Measurements from ENCODE around the gene RALGPS1. TPM values are rescaled to one million over a fixed set of nuclear protein-coding genes. Genes with fewer than 3 reads are reported as not detected.

The RALGPS1 gene
- polyA plus RNA-seq, 1 of the 3 experiments (the other 2 are of a cell fraction): 3.9 TPM

DNA sequence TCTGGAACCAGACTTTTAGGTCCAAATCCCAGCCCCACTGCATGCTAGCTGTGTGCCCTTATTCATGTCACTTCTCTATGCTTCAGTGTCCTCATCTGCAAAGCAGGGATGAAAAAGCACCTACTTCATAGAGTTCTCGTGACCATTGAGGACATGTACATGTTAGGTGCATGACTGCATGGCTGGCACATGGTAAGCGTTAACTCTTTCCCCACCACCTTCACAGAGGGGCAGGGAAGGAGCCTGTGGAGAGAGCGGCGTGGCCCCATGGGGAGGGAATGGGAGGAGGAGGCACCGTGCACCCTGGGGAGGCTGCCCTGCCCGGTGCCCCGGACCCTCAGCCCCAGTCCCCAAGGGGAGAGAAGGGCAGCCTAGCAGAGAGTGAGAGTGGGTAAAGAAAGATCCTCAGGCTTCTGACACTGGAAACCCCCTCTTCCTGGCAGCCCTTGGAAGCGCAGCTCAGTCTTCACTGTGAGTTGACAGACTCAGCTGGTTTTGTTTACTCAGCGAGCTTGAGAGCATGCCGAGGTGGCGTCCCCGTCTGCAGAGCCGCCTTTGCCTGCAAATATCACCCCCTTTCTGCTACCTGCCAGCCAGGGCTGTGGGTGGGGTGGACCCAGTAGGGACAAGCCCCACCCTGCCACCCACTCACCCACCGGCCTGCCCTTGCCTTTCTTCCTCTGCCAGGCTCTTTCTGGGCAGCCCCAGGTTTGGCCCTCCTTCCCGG is 218.5 kb downstream of the RALGPS1 start:
- Histone ChIP-seq H3K4me1 (ENCODE audit: control insufficient read depth in 1 of 2, insufficient read depth in 2 of 2, low read depth in 1 of 2, low read length in 1 of 2) (peaks cover 14 to 52% of the 10 kb centered on the region in 2 experiments; a peak in 3 of 4 replicates), H3K79me2 (ENCODE audit: insufficient read depth) (no peaks in the 10 kb centered on the region), H3F3A (replicated peaks; ENCODE audit: insufficient read depth) (no peaks in the 10 kb centered on the region), H3K9me2 (no peaks in the 10 kb centered on the region), H4K20me1 (ENCODE audit: insufficient read depth) (no peaks in the 10 kb centered on the region), H3K4me2 (0 out of 2 replicates have a peak overlapping the region, but pooled peaks have one; percentile 39), H3K27me3 (ENCODE audit: insufficient read depth) (no peaks in the 10 kb centered on the region), H2AFZ (ENCODE audit: low read depth) (0 out of 2 replicates have a peak overlapping the region, but pooled peaks have one; percentile 13), H3K36me3 (replicated peaks in 1 of 2; ENCODE audit: control insufficient read depth in 1 of 2, insufficient read depth in 2 of 2, low read length in 1 of 2) (no peaks in the 10 kb centered on the region), H3K9ac (0 out of 2 replicates have a peak overlapping the region, but pooled peaks have one; percentile 12), H3K27ac (ENCODE audit: low read depth in 2 of 2, low read length in 1 of 2) (peak overlapping the region in 1 of 2 experiments; percentile 49; a peak in 2 of 4 replicates), H3K4me3 (ENCODE audit: low read depth in 2 of 2, low read length in 1 of 2) (no peak overlapping the region), H3K9me3 (no peaks in the 10 kb centered on the region)
- POLR2A ChIA-PET: interaction anchor here (0.6 kb wide), 1 partner anchor 25 kb away, joined by 3 read pairs; no protein-coding TSS in a partner anchor
- WGBS (ENCODE audit: low lambda C conversion rate): 88% methylated on average over 8 of the region's 15 CpGs
- CTCF ChIA-PET: interaction anchor here (1.0 to 2.0 kb wide), 2 partner anchors 65 to 193 kb away, joined by 3 to 9 read pairs; no protein-coding TSS in a partner anchor
- no peak for TF ChIP-seq EP300 (IDR thresholded peaks at IDR 0.05; ENCODE audit: borderline replicate concordance in 1 of 2, low read depth in 1 of 2, low read length in 1 of 2)
- TF ChIP-seq, protein P1, sequence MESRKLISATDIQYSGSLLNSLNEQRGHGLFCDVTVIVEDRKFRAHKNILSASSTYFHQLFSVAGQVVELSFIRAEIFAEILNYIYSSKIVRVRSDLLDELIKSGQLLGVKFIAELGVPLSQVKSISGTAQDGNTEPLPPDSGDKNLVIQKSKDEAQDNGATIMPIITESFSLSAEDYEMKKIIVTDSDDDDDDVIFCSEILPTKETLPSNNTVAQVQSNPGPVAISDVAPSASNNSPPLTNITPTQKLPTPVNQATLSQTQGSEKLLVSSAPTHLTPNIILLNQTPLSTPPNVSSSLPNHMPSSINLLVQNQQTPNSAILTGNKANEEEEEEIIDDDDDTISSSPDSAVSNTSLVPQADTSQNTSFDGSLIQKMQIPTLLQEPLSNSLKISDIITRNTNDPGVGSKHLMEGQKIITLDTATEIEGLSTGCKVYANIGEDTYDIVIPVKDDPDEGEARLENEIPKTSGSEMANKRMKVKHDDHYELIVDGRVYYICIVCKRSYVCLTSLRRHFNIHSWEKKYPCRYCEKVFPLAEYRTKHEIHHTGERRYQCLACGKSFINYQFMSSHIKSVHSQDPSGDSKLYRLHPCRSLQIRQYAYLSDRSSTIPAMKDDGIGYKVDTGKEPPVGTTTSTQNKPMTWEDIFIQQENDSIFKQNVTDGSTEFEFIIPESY (IDR thresholded peaks at IDR 0.05; ENCODE audit: borderline replicate concordance, low read depth): no peak
- DNase-seq: no peak

DNA sequence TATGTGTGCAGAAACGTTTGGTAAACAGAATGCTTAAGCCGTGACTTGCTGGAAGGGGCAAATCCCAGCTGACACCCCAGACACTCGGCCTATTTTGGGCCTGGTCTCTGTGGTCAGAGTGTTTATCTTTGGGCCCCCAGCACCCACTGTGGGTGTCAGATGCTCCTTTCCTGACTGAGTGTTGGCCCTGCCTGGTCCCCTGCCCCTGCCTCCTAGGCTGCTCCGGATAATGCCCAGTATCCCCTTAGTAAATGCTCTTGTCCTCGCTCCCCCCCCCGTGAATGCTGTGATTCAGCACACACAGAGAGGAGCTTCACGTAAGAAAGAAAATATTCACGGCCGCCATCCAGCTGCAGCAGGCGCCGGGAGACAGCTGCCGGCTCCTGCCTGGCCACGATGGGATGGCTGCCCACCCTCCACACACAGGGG is 219.2 kb downstream of the RALGPS1 start:
- Histone ChIP-seq H3K27me3 (ENCODE audit: insufficient read depth) (no peaks in the 10 kb centered on the region), H3K36me3 (replicated peaks in 1 of 2; ENCODE audit: control insufficient read depth in 1 of 2, insufficient read depth in 2 of 2, low read length in 1 of 2) (no peaks in the 10 kb centered on the region), H3K4me2 (0 out of 2 replicates have a peak overlapping the region, but pooled peaks have one; percentile 39), H3K9ac (peak overlapping the region; percentile 12; the same call in 1 of the 2 replicates), H3K4me3 (ENCODE audit: low read depth in 2 of 2, low read length in 1 of 2) (no peak overlapping the region), H3K9me3 (no peaks in the 10 kb centered on the region), H3F3A (replicated peaks; ENCODE audit: insufficient read depth) (no peaks in the 10 kb centered on the region), H4K20me1 (ENCODE audit: insufficient read depth) (no peaks in the 10 kb centered on the region), H2AFZ (ENCODE audit: low read depth) (0 out of 2 replicates have a peak overlapping the region, but pooled peaks have one; percentile 13), H3K4me1 (ENCODE audit: control insufficient read depth in 1 of 2, insufficient read depth in 2 of 2, low read depth in 1 of 2, low read length in 1 of 2) (peaks cover 14 to 46% of the 10 kb centered on the region in 2 experiments; a peak in 3 of 4 replicates), H3K9me2 (no peaks in the 10 kb centered on the region), H3K79me2 (ENCODE audit: insufficient read depth) (no peaks in the 10 kb centered on the region), H3K27ac (ENCODE audit: low read depth in 2 of 2, low read length in 1 of 2) (peak overlapping the region in 1 of 2 experiments; percentile 49; a peak in 2 of 4 replicates)
- DNase-seq: no peak
- ChIA-PET CTCF (interaction anchor here (1.0 to 2.0 kb wide), 3 partner anchors 31 to 193 kb away, joined by 3 to 9 read pairs (median 3); no protein-coding TSS in a partner anchor), POLR2A (interaction anchor here (0.6 kb wide), 1 partner anchor 26 kb away, joined by 3 read pairs; no protein-coding TSS in a partner anchor)
- 79% methylated on average over 13 of the region's 13 CpGs for WGBS (ENCODE audit: low lambda C conversion rate)
- TF ChIP-seq FOSL2 (IDR thresholded peaks at IDR 0.05; ENCODE audit: borderline replicate concordance, low read depth) (peak; percentile 45; the same call in 1 of the 2 replicates), GABPA (IDR thresholded peaks at IDR 0.05; ENCODE audit: low read depth) (no peak), TCF12 (IDR thresholded peaks at IDR 0.05) (peak; percentile 50; the same call in 1 of the 2 replicates), FOXM1 (IDR thresholded peaks at IDR 0.05; ENCODE audit: low read depth) (no peak)
- TF ChIP-seq, protein P2, sequence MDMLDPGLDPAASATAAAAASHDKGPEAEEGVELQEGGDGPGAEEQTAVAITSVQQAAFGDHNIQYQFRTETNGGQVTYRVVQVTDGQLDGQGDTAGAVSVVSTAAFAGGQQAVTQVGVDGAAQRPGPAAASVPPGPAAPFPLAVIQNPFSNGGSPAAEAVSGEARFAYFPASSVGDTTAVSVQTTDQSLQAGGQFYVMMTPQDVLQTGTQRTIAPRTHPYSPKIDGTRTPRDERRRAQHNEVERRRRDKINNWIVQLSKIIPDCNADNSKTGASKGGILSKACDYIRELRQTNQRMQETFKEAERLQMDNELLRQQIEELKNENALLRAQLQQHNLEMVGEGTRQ (IDR thresholded peaks at IDR 0.05; ENCODE audit: borderline replicate concordance, low read depth, low read length): no peak
- TF ChIP-seq, protein P1 (IDR thresholded peaks at IDR 0.05; ENCODE audit: borderline replicate concordance, low read depth): no peak
